ENCODE measurements around the gene PPRC1.

PPRC1 gene

GRCh38 chr10:102196893-102197292 lies 64.1 kb downstream of the PPRC1 start:
- no peak for DNase-seq

GRCh38 chr10:102198027-102198426 lies 65.2 kb downstream of the PPRC1 start:
- DNase-seq: no peak
